Progenitor cell of endocrine pancreas (in vitro differentiated cells): ENCODE data around the gene LIN7A. TPM values are rescaled to one million over a fixed set of nuclear protein-coding genes. Genes with fewer than 3 reads are reported as not detected.
A peak's percentile ranks its signal among the peaks of the same experiment; 100 is the strongest.

Experiments
- DNase-seq: peaks from one replicate; pipeline ENCODE4 v3.0.0; 2021; ENCODE audit warnings: low spot score; ENCODE audit not compliant: unreplicated experiment
- H3K27ac Mint-ChIP-seq: 2 replicates; pipeline ENCODE4 v1.8.0; 2021; ENCODE audit warnings: mild to moderate bottlenecking, moderate library complexity, mixed read lengths
- H3K27me3 Mint-ChIP-seq: 2 replicates; pipeline ENCODE4 v1.8.0; 2021; ENCODE audit warnings: mixed read lengths
- H3K36me3 Mint-ChIP-seq: 2 replicates; pipeline ENCODE4 v1.8.0; 2022; ENCODE audit warnings: mixed read lengths; ENCODE audit not compliant: insufficient read depth
- H3K4me1 Mint-ChIP-seq: 2 replicates; pipeline ENCODE4 v1.8.0; 2021; ENCODE audit warnings: low read depth, mixed read lengths
- H3K4me3 Mint-ChIP-seq: 2 replicates; pipeline ENCODE4 v1.8.0; 2021; ENCODE audit warnings: low read depth, mild to moderate bottlenecking, moderate library complexity, mixed read lengths
- H3K9me3 Mint-ChIP-seq: 2 replicates; pipeline ENCODE4 v1.8.0; 2021; ENCODE audit warnings: low read depth, mixed read lengths
- total RNA-seq: library from RNA; stranded (reverse); gene quantifications from 2 replicates; pipeline ENCODE4 v1.2.1, GENCODE V29; 2021
- TF ChIP-seq, protein P1 (sequence below): fragments of 200-600 bp; sonication (generic); IDR thresholded peaks from one replicate; pipeline ENCODE4 v1.5.0; 2021; ENCODE audit warnings: antibody characterized with exemption, mild to moderate bottlenecking; ENCODE audit not compliant: unreplicated experiment

LIN7A gene
- total RNA-seq, 1 donor from 2014 or later: 8.2 TPM

DNA sequence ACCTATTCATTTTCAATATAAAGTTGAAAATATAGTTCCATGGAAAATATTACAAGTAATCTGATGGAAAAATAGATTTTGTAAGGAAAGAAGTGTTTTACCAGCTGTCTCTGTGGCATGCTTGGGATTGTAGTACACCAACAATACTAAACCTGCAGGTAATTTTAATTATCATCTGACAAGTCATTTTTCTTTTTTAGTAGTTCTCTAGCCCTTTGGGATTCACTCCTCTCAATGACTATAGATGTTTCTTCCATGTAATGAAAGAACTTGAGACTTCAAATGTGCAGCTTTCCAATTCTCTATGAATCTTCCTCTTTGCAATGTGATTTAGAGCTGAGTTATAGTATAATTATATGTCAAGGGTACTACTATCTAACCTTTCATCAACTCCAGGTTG lies 14.7 kb upstream of the LIN7A start:
- no peak for DNase-seq
- TF ChIP-seq, protein P1, sequence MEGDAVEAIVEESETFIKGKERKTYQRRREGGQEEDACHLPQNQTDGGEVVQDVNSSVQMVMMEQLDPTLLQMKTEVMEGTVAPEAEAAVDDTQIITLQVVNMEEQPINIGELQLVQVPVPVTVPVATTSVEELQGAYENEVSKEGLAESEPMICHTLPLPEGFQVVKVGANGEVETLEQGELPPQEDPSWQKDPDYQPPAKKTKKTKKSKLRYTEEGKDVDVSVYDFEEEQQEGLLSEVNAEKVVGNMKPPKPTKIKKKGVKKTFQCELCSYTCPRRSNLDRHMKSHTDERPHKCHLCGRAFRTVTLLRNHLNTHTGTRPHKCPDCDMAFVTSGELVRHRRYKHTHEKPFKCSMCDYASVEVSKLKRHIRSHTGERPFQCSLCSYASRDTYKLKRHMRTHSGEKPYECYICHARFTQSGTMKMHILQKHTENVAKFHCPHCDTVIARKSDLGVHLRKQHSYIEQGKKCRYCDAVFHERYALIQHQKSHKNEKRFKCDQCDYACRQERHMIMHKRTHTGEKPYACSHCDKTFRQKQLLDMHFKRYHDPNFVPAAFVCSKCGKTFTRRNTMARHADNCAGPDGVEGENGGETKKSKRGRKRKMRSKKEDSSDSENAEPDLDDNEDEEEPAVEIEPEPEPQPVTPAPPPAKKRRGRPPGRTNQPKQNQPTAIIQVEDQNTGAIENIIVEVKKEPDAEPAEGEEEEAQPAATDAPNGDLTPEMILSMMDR: no peak
- Mint-ChIP-seq H3K9me3 (no peaks in the 10 kb centered on the region), H3K4me3 (no peak overlapping the region), H3K36me3 (no peaks in the 10 kb centered on the region), H3K27me3 (no peaks in the 10 kb centered on the region), H3K4me1 (peaks cover 5% of the 10 kb centered on the region), H3K27ac (no peak overlapping the region)

- H3K27me3 Mint-ChIP-seq: no peaks in the 10 kb centered on the region
- peaks cover 1% of the 10 kb centered on the region for H3K4me1 Mint-ChIP-seq
- H3K27ac Mint-ChIP-seq: no peak overlapping the region
- TF ChIP-seq, protein P1: peak; percentile 11
- no peaks in the 10 kb centered on the region for H3K36me3 Mint-ChIP-seq
- DNase-seq: no peak
- H3K4me3 Mint-ChIP-seq: no peak overlapping the region
- H3K9me3 Mint-ChIP-seq: no peaks in the 10 kb centered on the region
Measured at GRCh38 chr12:80946591-80946990, 8.9 kb upstream of the LIN7A start.

DNA sequence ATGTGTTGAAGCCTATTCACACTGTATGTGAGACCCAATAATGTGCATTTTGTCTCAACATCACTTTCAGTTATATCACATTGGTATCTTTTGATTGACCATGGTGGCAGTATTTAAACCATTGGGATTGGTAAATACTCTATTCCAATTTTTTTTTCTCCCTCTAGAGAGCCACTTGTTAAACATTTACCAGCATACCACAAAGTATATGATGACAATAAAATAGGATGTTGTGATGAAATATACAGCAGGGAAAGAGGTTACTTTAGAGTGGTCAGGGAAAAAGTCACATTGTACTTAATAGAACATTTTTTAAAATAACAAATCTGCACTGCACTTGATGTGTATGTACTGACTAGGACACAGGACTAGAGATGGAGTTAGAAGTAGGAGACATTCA lies 5.6 kb upstream of the LIN7A start:
- H3K36me3 Mint-ChIP-seq: no peaks in the 10 kb centered on the region
- no peaks in the 10 kb centered on the region for H3K9me3 Mint-ChIP-seq
- H3K4me3 Mint-ChIP-seq: no peak overlapping the region
- TF ChIP-seq, protein P1: no peak
- DNase-seq: no peak
- peaks cover 14% of the 10 kb centered on the region for H3K27me3 Mint-ChIP-seq
- no peak overlapping the region for H3K27ac Mint-ChIP-seq
- H3K4me1 Mint-ChIP-seq: peaks cover 1% of the 10 kb centered on the region

- Mint-ChIP-seq H3K4me1 (peaks cover 3% of the 10 kb centered on the region), H3K27me3 (peaks cover 19% of the 10 kb centered on the region), H3K4me3 (no peak overlapping the region), H3K36me3 (no peaks in the 10 kb centered on the region), H3K9me3 (no peaks in the 10 kb centered on the region), H3K27ac (no peak overlapping the region)
- DNase-seq: no peak
- TF ChIP-seq, protein P1: no peak
Measured at GRCh38 chr12:80941916-80942315, 4.2 kb upstream of the LIN7A start.

- H3K4me3 Mint-ChIP-seq: no peak overlapping the region
Measured at GRCh38 chr12:80939231-80939950, 1.7 kb upstream of the LIN7A start.

More at GRCh38 chr12:80939231-80939950, 1.7 kb upstream of the LIN7A start:
- DNase-seq: no peak
- TF ChIP-seq, protein P1: no peak
- no peaks in the 10 kb centered on the region for H3K36me3 Mint-ChIP-seq
- peaks cover 5% of the 10 kb centered on the region for H3K4me1 Mint-ChIP-seq
- no peak overlapping the region for H3K27ac Mint-ChIP-seq
- no peaks in the 10 kb centered on the region for H3K9me3 Mint-ChIP-seq
- peaks cover 19% of the 10 kb centered on the region for H3K27me3 Mint-ChIP-seq
